Inflammatory macrophage treated with lipopolysaccharide for 4 hours (primary cell): ENCODE data around the gene PLPP7.
"Not testable (repeated sequence)": the region's sequence is repeated elsewhere in the genome, so short reads cannot be mapped to it uniquely, and the experiment has no call there.

ENCODE experiments used
- DNase-seq: peaks from one replicate; pipeline ENCODE4 v3.0.0-alpha.2; 2020

PLPP7 gene

DNA sequence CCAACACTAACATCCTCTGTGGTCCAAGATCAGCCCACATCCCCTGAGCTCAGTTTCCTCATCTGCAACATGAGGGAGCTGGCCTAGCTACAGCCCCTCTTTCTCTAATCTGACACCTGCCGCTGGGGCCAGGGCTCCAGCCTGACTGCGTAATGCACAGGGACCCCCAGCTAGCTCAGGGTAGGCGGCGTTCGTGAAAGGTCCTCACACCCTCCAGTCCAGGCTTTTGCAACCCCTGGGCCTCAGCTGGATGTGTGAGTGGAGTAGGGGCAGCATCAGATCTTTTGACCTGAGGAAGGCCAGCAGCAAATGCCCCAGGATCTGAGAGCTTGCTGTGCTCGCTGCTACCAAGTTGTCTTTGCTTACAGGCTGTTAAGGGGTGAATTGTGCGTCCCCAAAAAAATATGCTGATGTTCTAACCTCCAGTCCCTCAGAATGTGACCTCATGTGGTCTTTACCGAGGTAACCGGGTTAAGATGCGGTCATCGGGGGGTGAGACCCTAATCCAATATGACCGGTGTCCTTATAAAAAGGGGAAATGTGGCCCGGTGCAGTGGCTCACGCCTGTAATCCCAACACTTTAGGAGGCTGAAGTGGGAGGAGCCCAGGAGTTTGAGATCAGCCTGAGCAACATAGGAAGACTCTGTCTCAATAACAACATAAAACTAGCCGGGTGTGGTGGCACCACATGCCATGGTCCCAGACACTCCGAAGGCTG lies 47.8 kb downstream of the PLPP7 start:
- DNase-seq, result no peak

DNA sequence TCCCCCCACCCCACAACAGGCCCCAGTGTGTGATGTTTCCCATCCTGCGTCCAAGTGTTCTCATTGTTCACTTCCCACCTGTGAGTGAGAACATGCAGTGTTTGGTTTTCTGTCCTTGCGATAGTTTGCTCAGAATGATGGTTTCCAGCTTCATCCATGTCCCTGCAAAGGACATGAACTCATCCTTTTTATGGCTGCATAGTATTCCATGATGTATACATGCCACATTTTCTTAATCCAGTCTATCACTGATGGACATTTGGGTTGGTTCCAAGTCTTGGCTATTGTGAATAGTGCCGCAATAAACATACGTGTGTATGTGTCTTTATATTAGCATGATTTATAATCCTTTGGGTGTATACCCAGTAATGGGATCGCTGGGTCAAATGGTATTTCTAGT lies 49.7 kb downstream of the PLPP7 start:
- not testable (repeated sequence) for DNase-seq

DNA sequence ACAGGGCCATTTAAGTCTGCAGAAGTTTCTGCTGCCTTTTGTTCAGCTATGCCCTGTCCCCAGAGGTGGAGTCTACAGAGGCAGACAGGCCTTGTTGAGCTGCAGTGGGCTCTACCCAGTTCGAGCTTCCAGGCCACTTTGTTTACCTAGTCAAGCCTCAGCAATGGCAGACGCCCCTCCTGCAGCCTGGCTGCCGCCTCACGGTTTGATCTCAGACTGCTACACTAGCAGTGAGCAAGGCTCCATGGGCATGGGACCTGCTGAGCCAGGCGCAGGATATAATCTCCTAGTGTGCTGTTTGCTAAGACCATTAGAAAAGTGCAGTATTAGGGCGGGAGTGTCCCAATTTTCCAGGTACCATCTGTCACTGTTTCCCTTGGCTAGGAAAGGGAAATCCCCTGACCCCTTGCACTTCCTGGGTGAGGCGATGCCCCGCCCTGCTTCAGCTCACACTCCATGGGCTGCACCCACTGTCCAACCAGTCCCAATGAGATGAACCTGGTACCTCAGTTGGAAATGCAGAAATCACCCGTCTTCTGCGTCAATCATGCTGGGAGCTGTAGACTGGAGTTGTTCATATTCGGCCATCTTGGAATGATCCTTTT lies 55.5 kb downstream of the PLPP7 start:
- not testable (repeated sequence) for DNase-seq

DNA sequence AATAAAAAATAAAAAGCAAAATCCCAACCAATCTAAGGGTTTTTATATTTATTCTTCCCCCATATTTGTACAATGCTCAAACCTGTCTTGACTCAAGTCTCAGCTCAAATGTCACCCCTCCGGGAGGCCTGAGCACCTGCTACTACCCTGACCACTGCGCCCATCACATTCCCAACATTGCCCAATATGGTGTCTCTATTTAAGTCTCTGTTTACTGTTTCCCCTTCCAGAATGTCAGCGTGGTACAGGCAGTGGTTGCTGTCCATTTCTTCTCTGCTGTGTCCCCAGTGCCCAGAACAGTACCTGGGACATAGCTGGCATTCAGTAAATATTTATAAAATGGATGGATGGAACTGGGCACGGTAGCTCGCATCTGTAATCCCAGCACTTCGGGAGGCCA lies 57.0 kb downstream of the PLPP7 start:
- DNase-seq, result no peak

DNA sequence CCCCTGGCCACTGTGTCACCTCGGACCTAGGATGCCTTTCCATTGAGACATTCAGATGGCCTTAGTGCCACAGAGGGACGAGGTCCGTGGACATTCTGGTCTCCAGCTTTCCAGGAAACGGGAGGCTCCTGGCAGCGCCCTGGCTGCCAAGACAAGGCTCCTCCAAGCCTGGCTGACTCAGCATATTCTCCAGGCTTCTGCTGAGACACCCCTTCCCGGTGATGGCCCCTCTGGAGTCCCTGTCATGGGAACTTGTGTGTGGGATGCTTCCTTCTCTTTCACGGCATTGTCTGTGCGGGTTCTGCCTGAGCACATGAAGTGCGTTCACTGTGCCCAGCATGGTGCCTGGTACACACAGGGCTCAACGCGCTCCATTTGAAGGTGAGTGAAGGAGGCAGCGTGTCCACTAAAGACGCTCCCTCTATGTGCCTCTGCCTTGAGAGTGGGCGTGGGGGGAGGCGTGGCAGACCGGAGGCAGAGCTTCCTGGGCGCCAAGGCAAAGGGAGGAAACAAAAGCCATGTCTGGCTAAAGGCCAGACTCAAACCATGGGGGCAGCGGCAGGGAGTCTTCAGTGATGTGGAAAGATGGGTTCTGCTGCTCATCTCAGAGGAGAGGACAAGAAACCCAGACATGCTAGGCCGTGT lies 58.0 kb downstream of the PLPP7 start:
- peak; percentile 4 for DNase-seq

DNA sequence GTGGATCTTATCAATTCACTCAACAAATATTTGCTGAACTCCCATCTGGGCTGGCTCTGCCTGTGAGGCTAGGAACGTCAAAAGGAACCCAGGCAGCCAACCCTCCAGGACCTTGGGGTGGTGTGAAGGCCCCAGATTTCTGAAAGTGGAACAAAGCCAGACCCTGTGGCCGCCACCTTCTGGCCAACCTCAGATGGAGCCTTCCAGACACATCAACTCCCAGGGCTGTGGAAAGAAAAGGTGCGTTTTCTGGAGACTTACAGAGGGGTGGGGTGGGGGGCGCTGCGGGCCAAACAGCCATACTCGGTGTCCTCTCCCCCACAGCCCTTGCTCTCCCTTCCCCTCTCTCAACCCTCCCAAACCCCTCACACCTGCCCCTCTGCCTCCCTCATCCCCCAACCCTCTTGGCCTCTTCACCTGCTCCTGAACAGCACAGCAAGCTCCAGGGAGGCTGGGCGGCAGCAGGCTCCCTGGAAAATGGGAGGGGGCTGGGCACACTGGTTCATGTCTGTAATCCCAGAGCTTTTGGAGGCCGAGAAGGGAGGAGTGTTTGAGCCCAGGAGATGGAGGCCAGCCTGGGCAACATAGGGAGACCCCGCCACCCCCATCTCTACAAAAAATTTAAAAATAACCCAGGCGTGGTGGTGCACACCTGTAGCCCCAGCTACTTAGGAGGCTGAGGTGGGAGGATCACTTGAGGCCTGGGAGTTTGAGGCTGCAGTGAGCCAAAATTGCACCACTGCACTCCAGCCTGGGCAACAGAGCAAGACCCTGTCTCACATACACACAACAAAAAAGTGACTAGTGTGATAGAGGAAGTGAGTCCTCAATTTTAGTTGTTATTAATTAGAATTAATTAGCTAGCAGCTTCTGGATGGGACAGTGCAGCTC lies 59.4 kb downstream of the PLPP7 start:
- no peak for DNase-seq

DNA sequence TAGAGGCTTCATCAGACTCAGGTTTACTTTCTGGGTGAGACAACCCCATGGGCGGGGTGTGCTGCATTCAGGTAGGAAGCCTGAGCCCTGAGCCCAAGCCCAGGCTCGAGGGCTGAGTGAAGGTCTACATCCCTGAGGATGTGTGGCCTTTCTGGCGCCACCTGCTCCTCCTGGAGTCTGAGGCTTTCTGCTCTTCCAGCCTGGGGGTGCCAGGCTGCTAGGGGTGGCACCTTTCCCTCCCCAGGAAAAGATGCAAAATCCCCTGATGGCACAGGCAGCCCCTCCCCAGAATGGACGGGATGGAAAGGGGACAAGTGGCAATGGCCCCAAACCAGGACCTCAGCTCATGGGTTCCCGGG lies 60.0 kb downstream of the PLPP7 start:
- DNase-seq, result no peak

DNA sequence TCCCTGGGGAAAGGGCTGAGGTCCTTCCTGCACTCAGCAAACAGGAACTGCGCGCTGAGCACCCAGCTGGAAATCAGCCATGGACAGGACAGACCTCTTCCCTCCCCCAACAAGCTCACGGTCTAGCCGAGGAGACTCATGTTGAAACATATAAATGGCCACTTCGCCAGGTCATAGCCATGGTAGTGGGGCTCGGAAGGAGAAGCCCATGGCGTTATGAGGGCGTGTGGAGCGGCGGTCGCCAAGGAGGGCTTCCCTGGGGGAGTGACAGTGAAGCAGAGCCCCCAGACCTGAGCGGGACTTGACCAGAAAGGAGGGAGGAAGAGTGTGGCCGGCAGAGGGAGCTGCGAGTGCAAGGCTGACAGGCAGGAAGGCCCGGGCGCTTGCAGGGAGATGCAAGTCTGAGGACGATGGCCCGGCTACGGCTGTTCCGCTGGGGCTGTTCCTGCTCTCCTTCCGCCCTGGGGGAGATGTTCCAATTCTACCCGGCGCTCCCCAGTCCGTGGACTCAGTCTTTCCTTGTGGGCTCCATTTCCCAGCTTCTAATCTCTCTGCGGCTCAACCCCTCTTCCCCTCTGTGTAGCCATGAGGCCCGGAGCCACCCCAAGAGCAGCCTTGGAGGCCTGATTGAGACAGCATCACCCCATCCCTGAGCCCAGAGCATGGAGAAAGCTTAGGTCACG lies 60.5 kb downstream of the PLPP7 start:
- DNase-seq, result peak; percentile 80

DNA sequence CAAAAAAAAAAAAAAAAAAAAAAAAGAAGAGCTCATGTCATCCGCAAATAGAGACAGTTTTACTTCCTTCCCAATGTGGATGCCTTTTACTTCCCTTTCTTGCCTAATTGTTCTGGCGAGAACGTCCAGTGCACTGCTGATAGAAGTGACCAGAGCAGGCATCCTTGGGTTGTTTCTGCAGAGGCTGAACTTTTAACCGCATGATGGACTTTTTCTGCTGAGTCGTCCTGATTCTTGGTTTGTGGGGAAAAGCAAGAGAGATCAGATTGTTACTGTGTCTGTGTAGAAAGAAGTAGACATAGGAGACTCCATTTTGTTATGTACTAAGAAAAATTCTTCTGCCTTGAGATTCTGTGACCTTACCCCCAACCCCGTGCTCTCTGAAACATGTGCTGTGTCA lies 67.0 kb downstream of the PLPP7 start:
- peak; percentile 90 for DNase-seq

DNA sequence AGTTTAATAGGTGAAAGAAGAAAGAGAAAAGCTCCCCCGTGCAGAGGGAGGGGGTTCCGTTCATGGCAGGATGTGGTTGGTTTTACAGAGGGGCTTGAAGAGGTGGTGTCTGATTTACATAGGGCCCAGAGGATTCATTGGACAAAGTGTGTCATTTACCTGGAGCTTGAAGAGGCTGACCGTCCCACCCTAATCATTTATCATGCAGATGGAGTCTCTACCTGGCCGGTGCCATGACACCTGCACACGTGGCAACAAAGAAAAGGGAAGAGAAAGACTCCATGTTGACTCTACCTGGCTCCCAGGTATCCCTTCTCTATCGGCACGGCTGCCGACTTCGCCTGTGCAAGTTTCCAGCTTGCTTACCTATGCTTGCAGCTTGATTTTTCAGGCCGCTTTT lies 69.0 kb downstream of the PLPP7 start:
- DNase-seq, result no peak
